Measurements from ENCODE around the gene PIK3C2A. TPM values are rescaled to one million over a fixed set of nuclear protein-coding genes. Genes with fewer than 3 reads are reported as not detected.
"Not testable (repeated sequence)": the region's sequence is repeated elsewhere in the genome, so short reads cannot be mapped to it uniquely, and the experiment has no call there.

PIK3C2A gene
- total RNA-seq, 1 donor: 44.9 TPM

- H3K4me1 ChIP-seq (ENCODE audit: insufficient read depth, low read length): peaks cover 13% of the 10 kb centered on the region
- H3K9me3 ChIP-seq (ENCODE audit: low read depth, low read length); H3K27me3 ChIP-seq (ENCODE audit: insufficient read depth, low read length); H3K4me3 ChIP-seq (ENCODE audit: low read length): not testable (repeated sequence)
Observed at GRCh38 chr11:17228186-17228925, 20.6 kb upstream of the PIK3C2A start.

- Histone ChIP-seq H3K27me3 (ENCODE audit: insufficient read depth, low read length) (no peaks in the 10 kb centered on the region), H3K9me3 (ENCODE audit: low read depth, low read length) (no peaks in the 10 kb centered on the region), H3K4me3 (ENCODE audit: low read length) (no peak overlapping the region), H3K4me1 (ENCODE audit: insufficient read depth, low read length) (peaks cover 5% of the 10 kb centered on the region)
Observed at GRCh38 chr11:17224727-17225126, 16.9 kb upstream of the PIK3C2A start.

GRCh38 chr11:17221968-17222367 lies 14.2 kb upstream of the PIK3C2A start:
- Histone ChIP-seq H3K4me3 (ENCODE audit: low read length) (no peak overlapping the region), H3K4me1 (ENCODE audit: insufficient read depth, low read length) (peaks cover 5% of the 10 kb centered on the region), H3K9me3 (ENCODE audit: low read depth, low read length) (no peaks in the 10 kb centered on the region), H3K27me3 (ENCODE audit: insufficient read depth, low read length) (no peaks in the 10 kb centered on the region)

GRCh38 chr11:17219016-17219415 lies 11.2 kb upstream of the PIK3C2A start:
- Histone ChIP-seq H3K4me3 (ENCODE audit: low read length) (no peak overlapping the region), H3K9me3 (ENCODE audit: low read depth, low read length) (no peaks in the 10 kb centered on the region), H3K27me3 (ENCODE audit: insufficient read depth, low read length) (no peaks in the 10 kb centered on the region), H3K4me1 (ENCODE audit: insufficient read depth, low read length) (peaks cover 5% of the 10 kb centered on the region)

GRCh38 chr11:17218403-17218802 lies 10.6 kb upstream of the PIK3C2A start:
- Histone ChIP-seq H3K4me3 (ENCODE audit: low read length) (no peak overlapping the region), H3K4me1 (ENCODE audit: insufficient read depth, low read length) (peaks cover 5% of the 10 kb centered on the region), H3K9me3 (ENCODE audit: low read depth, low read length) (no peaks in the 10 kb centered on the region), H3K27me3 (ENCODE audit: insufficient read depth, low read length) (no peaks in the 10 kb centered on the region)

- Histone ChIP-seq H3K9me3 (ENCODE audit: low read depth, low read length) (no peaks in the 10 kb centered on the region), H3K4me1 (ENCODE audit: insufficient read depth, low read length) (peaks cover 5% of the 10 kb centered on the region), H3K27me3 (ENCODE audit: insufficient read depth, low read length) (no peaks in the 10 kb centered on the region), H3K4me3 (ENCODE audit: low read length) (no peak overlapping the region)
Observed at GRCh38 chr11:17217401-17217800, 9.6 kb upstream of the PIK3C2A start.

- Histone ChIP-seq H3K27me3 (ENCODE audit: insufficient read depth, low read length) (no peaks in the 10 kb centered on the region), H3K4me1 (ENCODE audit: insufficient read depth, low read length) (peaks cover 23% of the 10 kb centered on the region), H3K9me3 (ENCODE audit: low read depth, low read length) (no peaks in the 10 kb centered on the region), H3K4me3 (ENCODE audit: low read length) (no peak overlapping the region)
Observed at GRCh38 chr11:17214338-17214737, 6.6 kb upstream of the PIK3C2A start.

- no peak overlapping the region for H3K4me3 ChIP-seq (ENCODE audit: low read length)
- H3K4me1 ChIP-seq (ENCODE audit: insufficient read depth, low read length): peaks cover 45% of the 10 kb centered on the region
- no peaks in the 10 kb centered on the region for H3K9me3 ChIP-seq (ENCODE audit: low read depth, low read length)
- H3K27me3 ChIP-seq (ENCODE audit: insufficient read depth, low read length): no peaks in the 10 kb centered on the region
Observed at GRCh38 chr11:17211286-17211685, 3.5 kb upstream of the PIK3C2A start.

GRCh38 chr11:17209939-17210245 lies 2.1 kb upstream of the PIK3C2A start:
- no peak overlapping the region for H3K4me3 ChIP-seq (ENCODE audit: low read length)
- peaks cover 49% of the 10 kb centered on the region for H3K4me1 ChIP-seq (ENCODE audit: insufficient read depth, low read length)
- no peaks in the 10 kb centered on the region for H3K9me3 ChIP-seq (ENCODE audit: low read depth, low read length)
- no peaks in the 10 kb centered on the region for H3K27me3 ChIP-seq (ENCODE audit: insufficient read depth, low read length)

GRCh38 chr11:17208257-17208999 lies 642 bp upstream of the PIK3C2A start:
- no peaks in the 10 kb centered on the region for H3K9me3 ChIP-seq (ENCODE audit: low read depth, low read length)
- peaks cover 49% of the 10 kb centered on the region for H3K4me1 ChIP-seq (ENCODE audit: insufficient read depth, low read length)
- H3K4me3 ChIP-seq (ENCODE audit: low read length): peak overlapping the region; percentile 87
- H3K27me3 ChIP-seq (ENCODE audit: insufficient read depth, low read length): no peaks in the 10 kb centered on the region

GRCh38 chr11:17206463-17206862 lies 1.3 kb downstream of the PIK3C2A start:
- Histone ChIP-seq H3K9me3 (ENCODE audit: low read depth, low read length) (no peaks in the 10 kb centered on the region), H3K27me3 (ENCODE audit: insufficient read depth, low read length) (no peaks in the 10 kb centered on the region), H3K4me3 (ENCODE audit: low read length) (no peak overlapping the region), H3K4me1 (ENCODE audit: insufficient read depth, low read length) (peaks cover 47% of the 10 kb centered on the region)

GRCh38 chr11:17197431-17197898 lies 10.3 kb downstream of the PIK3C2A start:
- H3K4me1 ChIP-seq (ENCODE audit: insufficient read depth, low read length): no peaks in the 10 kb centered on the region
- no peak overlapping the region for H3K4me3 ChIP-seq (ENCODE audit: low read length)
- H3K9me3 ChIP-seq (ENCODE audit: low read depth, low read length): no peaks in the 10 kb centered on the region
- H3K27me3 ChIP-seq (ENCODE audit: insufficient read depth, low read length): no peaks in the 10 kb centered on the region

GRCh38 chr11:17188675-17189074 lies 19.1 kb downstream of the PIK3C2A start:
- Histone ChIP-seq H3K4me3 (ENCODE audit: low read length) (no peak overlapping the region), H3K9me3 (ENCODE audit: low read depth, low read length) (no peaks in the 10 kb centered on the region), H3K4me1 (ENCODE audit: insufficient read depth, low read length) (no peaks in the 10 kb centered on the region), H3K27me3 (ENCODE audit: insufficient read depth, low read length) (no peaks in the 10 kb centered on the region)

- no peaks in the 10 kb centered on the region for H3K4me1 ChIP-seq (ENCODE audit: insufficient read depth, low read length)
- no peak overlapping the region for H3K4me3 ChIP-seq (ENCODE audit: low read length)
- no peaks in the 10 kb centered on the region for H3K27me3 ChIP-seq (ENCODE audit: insufficient read depth, low read length)
- no peaks in the 10 kb centered on the region for H3K9me3 ChIP-seq (ENCODE audit: low read depth, low read length)
Observed at GRCh38 chr11:17186932-17187692, 20.7 kb downstream of the PIK3C2A start.

- Histone ChIP-seq H3K4me3 (ENCODE audit: low read length) (no peak overlapping the region), H3K9me3 (ENCODE audit: low read depth, low read length) (no peaks in the 10 kb centered on the region), H3K27me3 (ENCODE audit: insufficient read depth, low read length) (no peaks in the 10 kb centered on the region), H3K4me1 (ENCODE audit: insufficient read depth, low read length) (no peaks in the 10 kb centered on the region)
Observed at GRCh38 chr11:17185938-17186337, 21.8 kb downstream of the PIK3C2A start.

All from mononuclear cell (primary cell).